NCI-H1092 (cell line): ENCODE measurements around the gene SLC5A5.
"Not testable (repeated sequence)": the region's sequence is repeated elsewhere in the genome, so short reads cannot be mapped to it uniquely, and the experiment has no call there.

Experiments used
- DNase-seq: peaks from one replicate; lab custom pipeline; 2025; lab: John Stamatoyannopoulos, UW

SLC5A5 gene

DNA sequence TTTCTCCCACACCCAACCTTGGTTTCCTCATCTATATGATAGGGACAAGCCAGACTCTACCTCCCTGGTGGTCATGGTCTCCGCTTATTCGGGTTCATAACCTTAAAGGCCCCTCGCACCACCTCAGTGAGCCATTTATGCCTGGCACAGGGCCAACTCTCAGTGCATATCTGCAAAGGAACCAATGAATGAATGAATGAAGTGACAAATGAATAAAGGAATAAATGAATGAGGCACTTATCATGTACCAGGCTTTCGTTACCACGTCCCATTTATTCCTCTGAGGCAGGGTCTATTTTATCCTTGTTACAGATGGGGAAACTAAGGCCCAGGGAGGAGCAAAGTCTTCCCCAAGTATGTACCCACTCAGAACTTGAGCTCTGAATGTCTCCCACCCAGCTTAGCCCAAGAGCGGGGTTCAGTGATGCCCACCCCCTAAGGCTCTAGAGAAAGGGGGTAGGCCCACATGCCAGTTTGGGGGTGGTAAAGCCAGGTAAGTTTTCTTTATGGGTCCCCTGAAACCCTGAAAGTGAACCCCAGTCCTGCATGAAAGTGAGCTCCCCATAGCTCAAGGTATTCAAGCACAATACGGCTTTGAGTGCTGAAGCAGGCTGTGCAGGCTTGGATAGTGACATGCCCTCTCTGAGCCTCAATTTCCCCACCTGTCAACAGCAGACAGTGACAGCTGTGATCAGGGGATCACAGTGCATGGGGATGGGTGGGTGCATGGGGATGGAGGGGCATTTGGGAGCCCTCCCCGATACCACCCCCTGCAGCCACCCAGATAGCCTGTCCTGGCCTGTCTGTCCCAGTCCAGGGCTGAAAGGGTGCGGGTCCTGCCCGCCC is 490 bp upstream of the SLC5A5 start:
- no peak for DNase-seq

DNA sequence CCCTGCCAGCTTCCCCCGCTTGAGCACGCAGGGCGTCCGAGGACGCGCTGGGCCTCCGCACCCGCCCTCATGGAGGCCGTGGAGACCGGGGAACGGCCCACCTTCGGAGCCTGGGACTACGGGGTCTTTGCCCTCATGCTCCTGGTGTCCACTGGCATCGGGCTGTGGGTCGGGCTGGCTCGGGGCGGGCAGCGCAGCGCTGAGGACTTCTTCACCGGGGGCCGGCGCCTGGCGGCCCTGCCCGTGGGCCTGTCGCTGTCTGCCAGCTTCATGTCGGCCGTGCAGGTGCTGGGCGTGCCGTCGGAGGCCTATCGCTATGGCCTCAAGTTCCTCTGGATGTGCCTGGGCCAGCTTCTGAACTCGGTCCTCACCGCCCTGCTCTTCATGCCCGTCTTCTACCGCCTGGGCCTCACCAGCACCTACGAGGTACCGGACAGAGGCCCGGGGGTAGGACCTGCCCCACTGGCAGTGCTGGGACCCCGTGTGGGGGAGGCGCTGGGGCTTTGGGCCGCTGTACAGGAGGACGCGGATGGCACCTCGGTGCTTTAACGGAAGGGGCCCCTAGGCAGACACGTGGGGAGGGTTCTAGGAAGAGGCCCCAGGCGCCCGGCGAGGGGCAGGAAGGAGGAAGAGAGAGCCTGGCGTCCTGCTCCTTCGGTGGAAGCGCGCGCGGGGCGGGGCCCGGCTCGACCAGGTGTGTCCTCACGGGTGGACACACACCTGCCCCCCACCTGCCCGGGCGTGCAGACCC is 681 bp downstream of the SLC5A5 start:
- DNase-seq, result no peak

DNA sequence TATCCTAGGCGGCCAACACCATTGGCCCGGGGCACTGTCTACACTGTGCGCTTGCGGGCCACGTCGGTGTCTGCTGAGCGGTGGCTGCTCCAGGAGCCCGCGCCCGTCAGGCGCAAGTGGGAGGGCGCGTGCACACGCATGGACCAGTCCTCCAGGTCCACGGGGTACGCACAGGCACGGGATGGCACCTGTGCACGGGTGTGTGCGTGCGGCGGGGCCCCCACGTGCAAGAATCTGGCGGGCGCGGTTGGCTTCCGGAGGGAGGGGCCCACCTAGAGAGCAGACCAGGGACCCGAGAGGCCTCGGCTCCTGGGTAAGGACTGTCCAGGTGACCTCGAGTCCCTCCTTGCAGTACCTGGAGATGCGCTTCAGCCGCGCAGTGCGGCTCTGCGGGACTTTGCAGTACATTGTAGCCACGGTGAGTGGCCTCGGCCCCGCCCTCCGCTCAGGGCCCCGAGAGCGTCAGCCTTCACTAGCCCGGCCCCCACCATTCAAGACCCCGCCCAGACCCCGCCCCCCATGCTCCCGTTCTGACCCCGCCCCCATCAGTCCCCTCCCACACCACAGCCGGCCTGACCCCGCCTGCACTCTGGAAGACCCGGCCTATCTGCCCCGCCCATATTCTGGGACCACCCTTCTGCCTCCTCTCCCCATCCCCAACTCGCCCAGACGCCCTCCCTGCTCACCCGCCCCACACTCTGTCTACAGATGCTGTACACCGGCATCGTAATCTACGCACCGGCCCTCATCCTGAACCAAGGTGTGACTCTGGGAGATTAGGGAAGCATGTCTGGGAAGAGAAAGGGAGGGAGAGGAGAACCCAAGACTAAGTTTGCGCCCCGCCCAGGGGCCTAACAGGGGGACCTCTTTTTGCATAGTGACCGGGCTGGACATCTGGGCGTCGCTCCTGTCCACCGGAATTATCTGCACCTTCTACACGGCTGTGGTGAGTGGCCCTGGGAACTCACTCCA is 2.3 kb downstream of the SLC5A5 start:
- DNase-seq, result no peak

DNA sequence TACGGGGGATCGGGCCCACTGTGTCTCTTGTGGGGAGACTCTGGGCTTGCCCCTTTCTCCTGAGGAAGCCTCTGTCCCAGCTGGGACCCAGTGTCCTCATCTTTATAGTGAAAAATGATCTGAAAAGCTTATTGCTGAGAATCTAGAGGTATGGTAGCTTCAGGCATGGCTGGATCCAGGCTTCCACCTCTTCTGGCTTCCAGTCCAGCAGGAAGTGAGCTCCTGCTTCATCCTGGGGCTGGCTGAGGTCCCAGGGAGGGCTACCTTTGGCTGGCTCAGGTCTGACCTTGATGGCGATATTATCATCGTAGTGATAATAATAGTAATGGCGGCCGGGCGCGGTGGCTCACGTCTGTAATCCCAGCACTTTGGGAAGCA is 3.0 kb downstream of the SLC5A5 start:
- no peak for DNase-seq

DNA sequence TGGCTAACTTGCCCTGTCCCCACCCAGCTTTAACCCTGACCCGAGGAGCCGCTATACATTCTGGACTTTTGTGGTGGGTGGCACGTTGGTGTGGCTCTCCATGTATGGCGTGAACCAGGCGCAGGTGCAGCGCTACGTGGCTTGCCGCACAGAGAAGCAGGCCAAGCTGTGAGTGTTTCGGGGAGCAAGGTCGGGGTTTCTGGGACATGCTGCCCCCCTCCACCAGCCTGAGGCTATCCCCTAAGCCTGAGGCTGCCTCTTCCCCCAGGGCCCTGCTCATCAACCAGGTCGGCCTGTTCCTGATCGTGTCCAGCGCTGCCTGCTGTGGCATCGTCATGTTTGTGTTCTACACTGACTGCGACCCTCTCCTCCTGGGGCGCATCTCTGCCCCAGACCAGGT is 6.0 kb downstream of the SLC5A5 start:
- no peak for DNase-seq

DNA sequence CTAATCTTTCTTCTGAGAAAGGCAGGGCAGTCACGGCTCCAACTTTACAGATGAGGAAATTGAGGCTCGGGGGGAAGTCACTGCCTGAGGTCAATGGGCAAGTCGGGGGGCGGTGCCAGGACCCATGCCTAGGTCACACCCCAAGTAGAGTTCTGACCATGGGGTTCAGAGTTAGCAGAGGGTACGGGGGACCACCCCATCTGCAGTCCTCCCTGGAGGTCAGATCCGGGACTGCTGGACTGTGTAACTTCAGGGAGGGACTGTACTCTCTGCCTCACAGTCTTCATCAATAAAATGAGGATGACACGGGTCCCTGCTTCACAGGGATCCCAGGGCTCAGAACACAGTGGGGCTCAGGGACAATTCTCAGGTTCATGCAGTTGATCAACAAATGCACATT is 7.7 kb downstream of the SLC5A5 start:
- DNase-seq, result no peak

DNA sequence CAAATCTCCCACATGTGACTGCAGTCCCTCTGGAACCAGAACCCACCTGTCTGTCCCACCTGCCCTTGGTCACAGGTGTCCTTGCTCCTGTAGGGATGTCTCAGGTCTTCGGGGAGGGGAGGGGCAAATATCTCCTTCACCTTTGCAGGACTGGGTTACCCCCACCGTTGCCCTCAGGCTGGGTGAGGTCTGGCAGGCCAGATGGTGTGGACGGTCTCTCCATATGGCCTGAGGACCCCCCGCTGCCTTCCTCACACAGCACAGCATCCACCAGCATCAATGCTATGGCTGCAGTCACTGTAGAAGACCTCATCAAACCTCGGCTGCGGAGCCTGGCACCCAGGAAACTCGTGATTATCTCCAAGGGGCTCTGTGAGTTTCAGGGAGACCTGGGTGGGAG is 10.0 kb downstream of the SLC5A5 start:
- DNase-seq, result no peak

DNA sequence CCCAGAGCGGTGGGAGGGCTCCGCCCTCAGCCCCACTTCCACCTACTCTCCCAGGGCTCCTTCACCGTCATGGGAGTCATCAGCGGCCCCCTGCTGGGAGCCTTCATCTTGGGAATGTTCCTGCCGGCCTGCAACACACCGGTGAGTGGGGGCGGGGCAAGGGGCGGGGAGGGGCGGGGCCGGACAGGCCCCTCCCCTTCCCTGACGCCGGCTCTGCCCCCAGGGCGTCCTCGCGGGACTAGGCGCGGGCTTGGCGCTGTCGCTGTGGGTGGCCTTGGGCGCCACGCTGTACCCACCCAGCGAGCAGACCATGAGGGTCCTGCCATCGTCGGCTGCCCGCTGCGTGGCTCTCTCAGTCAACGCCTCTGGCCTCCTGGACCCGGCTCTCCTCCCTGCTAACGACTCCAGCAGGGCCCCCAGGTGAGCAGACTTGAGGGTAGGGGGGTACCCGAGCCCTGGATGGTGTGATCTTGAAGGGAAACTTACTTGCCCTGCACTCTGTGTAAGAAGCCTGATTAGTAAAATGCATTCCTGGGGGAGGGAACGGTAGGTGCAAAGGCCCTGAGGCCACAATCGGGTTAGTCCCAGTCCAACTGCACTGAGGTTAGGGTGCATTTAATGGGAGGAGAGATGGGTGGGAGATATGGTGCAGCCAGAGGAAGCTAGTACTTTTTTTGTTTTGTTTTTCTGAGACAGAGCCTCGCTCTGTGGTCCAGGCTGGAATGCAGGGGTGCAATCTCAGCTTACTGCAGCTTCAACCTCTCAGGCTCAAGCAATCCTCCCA is 12.1 kb downstream of the SLC5A5 start:
- no peak for DNase-seq

DNA sequence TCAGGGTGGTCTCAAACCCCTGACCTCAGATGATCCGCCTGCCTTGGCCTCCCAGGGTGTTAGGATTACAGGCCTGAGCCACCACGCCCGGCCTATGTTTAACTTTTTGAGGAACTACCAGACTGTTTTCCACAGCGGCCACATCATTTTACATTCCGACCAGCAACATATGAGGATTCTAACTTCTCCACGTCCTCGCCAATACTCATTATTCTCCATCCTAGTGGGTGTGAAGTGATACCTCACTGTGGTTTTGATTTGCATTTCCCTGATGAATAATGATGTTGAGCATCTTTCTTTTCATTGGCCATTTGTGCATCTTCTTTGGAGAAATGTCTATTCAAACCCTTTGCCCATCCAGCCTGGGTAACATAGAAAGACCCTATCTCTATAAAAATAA is 14.8 kb downstream of the SLC5A5 start:
- DNase-seq, result no peak

DNA sequence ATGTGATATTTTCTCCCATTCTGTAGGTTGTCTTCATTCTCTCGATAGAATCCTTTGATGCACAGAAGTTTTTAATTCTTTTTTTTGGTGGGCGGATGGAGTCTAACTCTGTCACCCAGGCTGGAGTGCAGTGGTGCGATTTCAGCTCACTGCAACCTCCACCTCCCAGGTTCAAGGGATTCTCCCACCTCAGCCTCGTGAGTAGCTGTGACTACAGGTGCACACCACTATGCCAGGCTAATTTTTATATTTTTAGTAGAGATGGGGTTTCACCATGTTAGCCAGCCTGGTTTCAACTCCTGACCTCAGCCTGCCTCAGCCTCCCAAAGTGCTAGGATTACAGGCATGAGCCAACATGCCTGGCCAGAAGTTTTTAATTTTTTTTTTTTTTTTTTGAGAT is 15.5 kb downstream of the SLC5A5 start:
- not testable (repeated sequence) for DNase-seq

DNA sequence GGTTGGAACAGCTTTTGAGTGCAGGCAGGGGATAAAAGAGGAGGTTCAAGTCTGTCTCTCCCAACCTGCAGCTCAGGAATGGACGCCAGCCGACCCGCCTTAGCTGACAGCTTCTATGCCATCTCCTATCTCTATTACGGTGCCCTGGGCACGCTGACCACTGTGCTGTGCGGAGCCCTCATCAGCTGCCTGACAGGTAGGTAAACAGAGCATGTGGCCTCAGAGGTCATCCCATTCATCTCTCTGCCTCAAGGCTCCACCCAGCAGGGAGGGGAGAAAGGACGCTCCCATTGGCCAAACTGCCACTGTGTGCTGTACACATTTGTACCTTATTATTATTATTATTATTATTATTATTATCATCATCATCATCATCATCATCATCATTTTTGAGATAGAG is 16.5 kb downstream of the SLC5A5 start:
- DNase-seq, result no peak

DNA sequence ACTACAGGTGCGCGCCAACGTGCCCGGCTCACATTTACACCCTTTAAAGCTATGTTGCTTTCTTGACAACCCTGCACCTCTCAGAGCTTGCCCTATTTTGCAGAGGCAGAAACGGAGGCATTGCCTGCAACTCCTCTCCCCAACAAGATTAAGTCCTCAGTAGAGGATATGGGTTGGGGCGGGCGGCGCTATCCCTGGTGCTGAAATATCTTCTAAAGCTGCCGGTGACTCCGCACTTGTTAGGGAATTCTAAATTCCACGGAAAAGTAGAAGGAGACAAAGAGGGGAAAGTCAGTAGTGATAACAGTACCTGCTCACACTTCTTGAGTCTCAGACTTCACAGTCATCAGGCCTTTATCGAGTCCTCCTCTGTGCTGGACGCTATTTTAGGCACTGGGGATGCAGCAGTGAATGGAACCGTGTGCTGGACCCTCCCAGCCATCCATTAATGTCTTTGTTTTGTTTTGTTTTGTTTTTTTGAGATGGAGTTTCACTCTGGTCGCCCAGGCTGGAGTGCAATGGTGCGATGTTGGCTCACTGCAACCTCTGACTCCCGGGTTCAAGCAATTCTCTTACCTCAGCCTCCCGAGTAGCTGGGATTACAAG is 18.0 kb downstream of the SLC5A5 start:
- no peak for DNase-seq

DNA sequence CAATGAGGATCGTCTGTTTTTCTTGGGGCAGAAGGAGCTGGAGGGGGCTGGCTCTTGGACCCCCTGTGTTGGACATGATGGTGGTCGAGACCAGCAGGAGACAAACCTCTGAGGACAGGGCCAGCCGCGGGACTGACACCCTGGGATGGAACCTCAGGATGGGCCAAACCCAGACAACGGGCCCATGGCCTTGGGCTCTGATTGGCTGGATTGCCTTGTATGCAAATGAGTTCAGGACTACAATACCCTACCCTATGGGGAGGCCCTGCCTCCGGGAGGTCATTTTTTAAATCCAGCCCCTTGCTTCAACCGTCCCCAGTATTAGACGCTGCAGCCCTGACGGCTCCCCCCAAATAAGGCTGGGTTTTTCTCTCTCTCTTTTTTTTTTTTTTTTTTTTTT is 22.0 kb downstream of the SLC5A5 start:
- DNase-seq, result no peak

DNA sequence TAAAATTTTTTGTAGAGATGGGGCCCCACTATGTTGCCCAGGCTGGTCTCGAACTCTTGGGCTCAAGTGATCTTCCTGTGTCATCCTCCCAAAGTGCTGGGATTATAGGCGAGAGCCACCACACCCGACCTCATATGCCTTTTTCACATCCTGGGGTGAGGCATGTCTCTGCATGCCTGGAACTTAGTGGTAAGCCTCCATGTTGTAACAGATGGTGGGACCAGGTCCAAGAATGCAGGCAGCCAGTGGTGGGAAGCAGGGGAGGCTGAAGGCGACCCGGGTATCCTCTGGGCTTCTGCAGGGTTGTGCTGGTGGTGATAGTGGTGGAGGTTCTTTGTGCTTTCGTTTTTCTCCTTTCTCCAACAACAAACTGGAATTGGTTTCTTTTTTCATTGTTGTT is 31.0 kb downstream of the SLC5A5 start:
- DNase-seq, result no peak

DNA sequence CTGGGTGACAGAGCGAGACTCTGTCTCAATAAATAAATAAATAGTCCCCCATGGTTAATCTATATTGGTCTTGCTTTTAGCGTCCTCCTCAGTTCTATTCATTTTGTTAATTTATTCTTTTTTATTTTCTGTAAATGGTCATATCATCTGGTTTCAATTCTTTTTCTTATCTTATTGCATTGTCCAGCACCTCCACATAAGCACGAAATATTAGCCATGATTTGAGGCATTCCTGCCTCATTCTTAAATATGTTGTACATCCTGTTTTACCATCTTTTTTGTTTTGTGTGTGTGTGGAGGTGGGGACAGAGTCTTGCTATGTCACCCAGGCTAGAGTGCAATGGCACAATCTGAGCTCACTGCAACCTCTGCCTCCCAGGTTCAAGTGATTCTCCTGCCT is 36.5 kb downstream of the SLC5A5 start:
- DNase-seq, result no peak

DNA sequence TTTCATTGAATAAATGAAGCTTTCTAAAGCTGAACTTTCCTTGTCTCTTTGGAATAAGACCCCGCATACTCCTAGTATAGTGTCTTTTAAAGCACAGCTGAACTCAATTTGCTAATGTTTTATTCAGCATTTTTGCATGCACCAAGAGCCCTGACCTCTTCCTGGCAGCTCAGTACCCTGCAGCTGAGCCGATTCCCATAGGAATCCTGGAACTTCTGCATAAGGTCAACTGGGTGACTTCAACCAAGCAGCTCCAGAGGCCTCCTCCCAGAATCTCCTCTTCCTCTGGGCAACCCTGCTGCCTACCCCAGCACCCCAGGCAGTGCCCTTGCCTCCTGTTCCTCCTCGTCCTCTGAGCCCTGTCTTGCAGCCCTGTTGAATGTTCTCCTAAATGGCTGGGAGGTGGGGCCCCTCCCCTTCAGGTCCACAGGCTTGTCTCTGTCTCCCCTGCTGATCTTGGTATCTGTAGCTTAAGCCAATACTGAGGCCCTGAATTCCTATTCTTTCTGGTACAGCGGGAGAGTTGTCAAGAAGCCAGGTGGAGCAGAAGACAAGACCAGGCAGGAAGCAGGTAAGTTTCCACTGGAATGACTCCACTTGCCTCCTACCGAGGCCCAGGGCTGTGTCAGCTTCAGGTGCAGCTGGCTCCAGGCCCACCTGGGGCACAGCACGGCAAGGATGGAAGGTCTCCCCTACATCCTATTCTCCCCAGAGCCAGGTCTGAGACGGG is 37.4 kb downstream of the SLC5A5 start:
- DNase-seq, result no peak

DNA sequence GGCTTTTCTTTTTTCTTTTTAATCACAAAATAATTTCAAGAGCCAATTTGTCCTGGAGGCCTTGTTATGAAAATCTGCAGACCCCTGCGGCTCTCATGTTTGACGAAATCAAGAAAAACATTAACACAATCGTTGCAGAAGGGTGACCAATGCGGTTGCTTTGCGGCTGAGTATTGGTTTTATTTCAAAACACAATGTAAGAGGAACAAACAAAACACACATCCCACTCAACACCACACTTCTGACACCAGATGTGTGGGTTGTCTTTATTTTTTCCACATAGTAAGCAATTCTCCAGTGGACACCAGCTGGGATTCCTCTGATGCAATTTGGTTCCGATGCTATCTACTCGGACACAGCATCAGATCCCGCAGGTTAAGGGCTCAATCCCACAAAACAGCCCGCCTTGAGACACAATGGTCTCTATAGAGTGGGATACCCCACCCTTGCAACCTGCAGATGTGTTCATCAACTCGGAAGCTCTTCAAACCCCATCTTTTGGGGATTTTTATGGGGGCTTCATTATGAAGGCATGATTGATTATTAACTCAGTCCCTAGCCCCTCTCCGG is 39.1 kb downstream of the SLC5A5 start:
- DNase-seq, result no peak

DNA sequence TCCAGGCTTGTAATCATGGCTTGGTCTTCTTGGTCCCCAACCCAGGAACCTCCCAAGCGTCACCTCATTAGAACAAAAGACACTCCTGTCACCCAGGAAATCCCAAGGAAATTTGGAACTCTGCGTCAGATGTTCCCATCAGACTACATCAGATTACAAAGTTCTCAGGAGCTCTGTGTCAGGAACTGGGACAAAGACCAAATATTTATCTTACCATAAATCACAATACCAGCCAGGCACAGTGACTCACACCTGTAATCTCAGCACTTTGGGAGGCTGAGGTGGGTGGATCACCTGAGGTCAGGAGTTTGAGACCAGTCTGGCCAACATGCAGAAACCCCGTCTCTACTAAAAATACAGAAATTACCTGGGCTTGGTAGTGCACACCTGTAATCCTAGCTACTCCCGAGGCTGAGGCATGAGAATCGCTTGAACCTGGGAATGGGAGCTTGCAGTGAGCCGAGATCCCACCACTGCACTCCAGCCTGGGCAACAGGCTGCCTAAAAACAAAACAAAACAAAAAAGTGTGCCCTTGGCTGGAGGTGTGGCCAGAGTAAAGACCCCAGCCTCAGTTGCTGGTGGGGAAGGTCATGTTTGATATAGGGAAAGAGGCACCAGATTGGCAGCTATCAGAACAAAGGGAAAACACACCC is 44.3 kb downstream of the SLC5A5 start:
- no peak for DNase-seq

DNA sequence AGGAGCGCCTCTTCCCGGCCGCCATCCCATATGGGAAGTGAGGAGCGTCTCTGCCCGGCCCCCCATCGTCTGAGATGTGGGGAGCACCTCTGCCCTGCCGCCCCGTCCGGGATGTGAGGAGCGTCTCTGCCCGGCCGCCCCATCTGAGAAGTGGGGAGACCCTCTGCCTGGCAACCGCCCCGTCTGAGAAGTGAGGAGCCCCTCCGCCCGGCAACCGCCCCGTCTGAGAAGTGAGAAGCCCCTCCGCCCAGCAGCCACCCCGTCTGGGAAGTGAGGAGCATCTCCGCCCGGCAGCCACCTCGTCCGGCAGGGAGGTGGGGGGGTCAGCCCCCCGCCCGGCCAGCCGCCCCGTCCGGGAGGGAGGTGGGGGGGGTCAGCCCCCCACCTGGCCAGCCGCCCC is 46.4 kb downstream of the SLC5A5 start:
- not testable (repeated sequence) for DNase-seq

DNA sequence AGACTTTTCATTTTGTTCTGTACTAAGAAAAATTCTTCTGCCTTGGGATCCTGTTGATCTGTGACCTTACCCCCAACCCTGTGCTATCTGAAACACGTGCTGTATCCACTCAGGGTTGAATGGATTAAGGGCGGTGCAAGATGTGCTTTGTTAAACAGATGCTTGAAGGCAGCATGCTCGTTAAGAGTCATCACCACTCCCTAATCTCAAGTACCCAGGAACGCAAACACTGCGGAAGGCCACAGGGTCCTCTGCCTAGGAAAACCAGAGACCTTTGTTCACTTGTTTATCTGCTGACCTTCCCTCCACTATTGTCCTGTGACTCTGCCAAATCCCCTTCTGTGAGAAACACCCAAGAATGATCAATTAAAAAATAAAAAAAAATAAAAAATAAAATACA is 47.4 kb downstream of the SLC5A5 start:
- DNase-seq, result not testable (repeated sequence)
